GM21381 (cell line): Measurements from ENCODE around the gene AKIRIN1.
"Not testable (repeated sequence)": the region's sequence is repeated elsewhere in the genome, so short reads cannot be mapped to it uniquely, and the experiment has no call there.

Experiments
- ATAC-seq: cut with Tn5 transposase; IDR thresholded peaks from one replicate; pipeline ENCODE4 v1.9.1; 2021; ENCODE audit warnings: mild to moderate bottlenecking, moderate library complexity; ENCODE audit not compliant: unreplicated experiment

Gene AKIRIN1

GRCh38 chr1:38990738-38991637 lies at the start of gene AKIRIN1:
Gene AKIRIN1 (plus strand): TSS chr1:38991276. CDS start chr1:38991381, 105 bp downstream.
- ATAC-seq: peak; percentile 93

DNA sequence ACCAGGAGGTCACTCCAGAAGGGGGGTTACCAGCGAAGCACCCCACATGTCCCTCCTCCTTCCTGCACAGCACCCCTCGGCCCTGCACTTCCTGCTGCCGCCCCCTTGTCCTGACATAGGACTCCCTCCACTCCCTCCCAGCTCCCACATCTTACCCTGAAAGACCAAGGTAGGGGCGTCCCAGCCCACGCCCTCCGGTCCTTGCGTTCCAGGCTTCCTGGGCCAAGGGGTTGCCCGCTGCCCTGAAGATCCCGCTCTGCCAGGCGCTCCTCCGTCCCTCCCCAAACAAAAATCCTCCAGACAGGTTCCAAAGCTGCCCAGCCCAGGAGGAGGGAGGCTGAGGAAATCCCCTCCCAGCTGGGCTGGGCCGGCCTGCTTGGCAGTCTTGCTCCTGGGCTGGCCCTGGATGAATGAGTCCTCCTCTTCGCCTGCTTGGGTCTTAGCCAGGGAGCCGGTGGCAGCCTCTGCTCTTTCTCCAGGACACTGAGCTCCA lies 49.5 kb upstream of the AKIRIN1 start, which contains the start of gene RHBDL2:
RHBDL2 (minus strand) TSS at position 304 of the 493 bp plus-strand sequence. CDS start 22,618 bp downstream, outside the sequence.
- ATAC-seq: no peak

DNA sequence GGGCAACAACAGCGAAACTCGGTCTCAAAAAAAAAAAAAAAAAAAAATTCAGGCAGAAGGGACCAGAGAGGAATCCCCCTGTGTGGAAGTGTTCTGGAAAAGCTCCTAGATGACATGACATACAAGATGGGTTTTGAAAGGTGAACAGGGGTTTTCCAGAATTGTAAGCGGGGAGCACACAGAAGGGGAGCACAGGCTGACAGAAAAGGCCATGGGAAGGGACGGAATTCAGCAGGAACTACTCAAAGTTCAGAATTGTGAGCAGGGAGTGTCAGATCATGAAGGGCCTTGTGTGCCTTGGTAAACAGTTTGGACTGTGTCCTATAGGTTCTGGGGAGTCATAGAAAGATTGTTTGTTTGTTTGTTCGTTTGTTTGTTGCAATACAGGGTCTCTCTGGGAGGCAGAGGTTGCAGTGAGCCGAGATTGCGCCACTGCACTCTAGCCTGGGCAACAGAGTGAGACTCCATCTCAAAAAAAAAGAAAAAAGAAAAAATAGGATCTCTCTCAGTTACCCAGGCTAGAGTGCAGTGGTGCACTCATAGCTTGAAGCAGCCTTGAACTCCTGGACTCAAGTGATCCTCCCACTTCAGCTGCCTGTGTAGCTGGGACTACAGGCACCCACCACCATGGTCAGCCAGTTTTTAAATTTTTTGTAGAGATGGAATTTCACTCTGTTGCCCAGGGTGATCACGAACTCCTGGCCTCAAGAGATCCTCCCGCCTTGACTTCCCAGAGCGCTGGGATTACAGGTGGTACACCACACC lies 48.2 kb upstream of the AKIRIN1 start:
- ATAC-seq: no peak

GRCh38 chr1:38944547-38944946 lies 46.5 kb upstream of the AKIRIN1 start:
- ATAC-seq: no peak

GRCh38 chr1:38950553-38950952 lies 40.5 kb upstream of the AKIRIN1 start:
- no peak for ATAC-seq

GRCh38 chr1:38953433-38953860 lies 37.6 kb upstream of the AKIRIN1 start:
- ATAC-seq: no peak

DNA sequence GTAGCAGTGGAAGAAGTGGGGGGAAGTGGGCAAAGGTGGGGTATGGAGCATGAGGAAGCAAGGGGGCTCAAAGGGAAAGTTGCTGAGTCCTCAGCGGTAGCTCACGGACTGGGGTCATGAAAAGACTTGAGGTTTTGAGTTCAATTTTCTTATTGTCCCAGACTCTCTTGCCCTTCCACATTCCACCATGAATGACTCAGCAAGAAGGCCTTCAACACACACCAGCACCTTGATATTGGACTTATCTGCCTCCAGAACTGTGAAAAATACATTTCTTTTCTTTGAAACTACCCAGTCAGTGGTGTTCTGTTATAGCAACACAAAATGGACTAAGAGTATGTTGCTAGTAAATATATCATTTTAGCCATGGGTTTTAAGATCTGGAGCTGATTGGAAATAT lies 32.1 kb upstream of the AKIRIN1 start:
- ATAC-seq: no peak

GRCh38 chr1:38962113-38962512 lies 29.0 kb upstream of the AKIRIN1 start:
- no peak for ATAC-seq

DNA sequence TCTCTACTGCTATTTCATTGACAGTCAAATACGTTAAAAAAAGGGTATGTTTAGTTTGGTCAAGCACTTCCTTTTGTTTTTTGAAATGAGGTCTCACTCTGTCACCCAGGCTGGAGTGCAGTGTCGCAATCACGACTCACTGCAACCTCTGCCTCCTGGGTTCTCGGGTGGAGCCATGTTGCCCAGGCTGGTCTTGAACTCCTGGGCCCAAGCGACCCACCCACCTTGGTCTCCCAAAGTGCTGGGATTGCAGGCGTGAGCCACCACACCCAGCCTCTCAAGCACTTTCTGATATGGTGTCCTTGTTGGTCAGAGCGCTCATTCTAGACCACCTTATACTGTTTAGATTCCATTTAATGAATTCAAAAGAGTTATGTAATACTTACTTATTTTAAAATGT lies 28.5 kb upstream of the AKIRIN1 start:
- ATAC-seq: no peak

GRCh38 chr1:38964140-38964548 lies 26.9 kb upstream of the AKIRIN1 start:
- no peak for ATAC-seq

DNA sequence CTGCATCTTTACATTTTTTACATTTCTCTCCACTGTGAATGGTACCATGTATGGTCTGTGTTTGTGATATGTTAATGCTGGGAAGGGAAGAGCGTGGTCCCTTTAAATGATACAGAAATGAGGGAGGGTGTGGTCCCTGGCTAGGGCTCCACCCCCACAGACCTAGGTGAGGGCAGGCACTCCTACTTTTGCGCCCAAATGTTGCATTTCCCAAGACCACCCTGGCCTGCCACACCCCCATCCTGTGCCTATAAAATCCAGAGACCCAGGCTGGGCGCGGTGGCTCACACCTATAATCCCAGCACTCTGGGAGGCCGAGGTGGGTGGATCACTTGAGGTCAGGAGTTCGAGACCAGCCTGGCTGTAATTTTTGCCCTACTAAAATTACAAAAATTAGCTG lies 17.9 kb upstream of the AKIRIN1 start:
- ATAC-seq: not testable (repeated sequence)

DNA sequence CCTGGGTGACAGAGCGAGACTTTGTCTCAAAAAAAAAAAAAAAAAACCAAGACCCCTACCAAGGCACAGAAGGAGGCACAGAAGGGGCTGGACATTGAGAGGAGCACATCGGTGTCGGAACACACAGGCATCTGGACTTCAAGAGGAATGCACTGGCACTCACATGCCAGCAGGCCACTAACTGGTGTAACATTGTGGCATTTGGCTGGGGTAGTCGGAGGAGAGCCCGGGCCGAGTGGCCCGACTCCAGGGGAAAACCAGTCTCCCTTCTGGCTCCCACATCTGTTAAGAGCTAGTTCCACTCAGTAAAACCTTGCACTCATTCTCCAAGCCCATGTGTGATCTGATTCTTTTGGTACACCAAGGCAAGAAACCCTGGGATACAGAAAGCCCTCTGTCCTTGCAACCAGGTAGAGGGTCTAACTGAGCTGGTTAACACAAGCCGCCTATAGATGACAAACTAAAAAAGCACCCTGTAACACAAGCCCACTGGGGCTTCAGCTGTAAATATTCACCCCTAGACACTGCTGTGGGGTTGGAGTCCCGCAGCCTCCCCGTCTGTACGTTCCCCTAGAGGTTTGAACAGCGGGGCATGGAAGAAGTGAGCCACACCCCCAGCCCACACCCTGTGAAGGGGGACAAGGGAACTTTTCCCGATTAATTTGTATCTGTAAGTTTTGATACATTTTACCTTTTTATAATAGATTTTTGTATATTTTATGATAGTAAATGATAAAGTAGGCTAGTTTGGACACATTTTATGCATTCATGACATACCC lies 17.2 kb upstream of the AKIRIN1 start:
- no peak for ATAC-seq

GRCh38 chr1:38977399-38978244 lies 13.5 kb upstream of the AKIRIN1 start:
- ATAC-seq: not testable (repeated sequence)

GRCh38 chr1:38978245-38978542 lies 12.9 kb upstream of the AKIRIN1 start:
- ATAC-seq: not testable (repeated sequence)

- ATAC-seq: not testable (repeated sequence)
Observed at GRCh38 chr1:38979380-38979779, 11.7 kb upstream of the AKIRIN1 start.

DNA sequence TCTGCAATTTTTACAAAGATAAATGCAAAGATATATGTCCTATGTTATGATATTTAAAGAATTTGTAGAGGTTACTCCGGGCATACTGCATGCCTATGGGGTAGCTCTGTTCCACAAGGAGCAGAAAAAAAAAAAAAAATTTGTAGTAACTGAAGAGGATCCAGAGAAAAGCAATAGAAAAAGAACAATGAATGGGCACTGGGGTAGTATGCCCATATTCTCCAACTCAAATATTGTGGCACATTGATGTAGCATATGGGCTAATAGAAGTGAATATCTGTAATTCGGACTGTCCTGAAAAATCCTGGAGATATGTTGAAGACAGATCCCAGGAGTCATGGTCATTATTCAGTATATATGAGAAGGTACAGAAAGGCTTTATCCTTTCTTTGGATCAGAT lies 1.1 kb upstream of the AKIRIN1 start:
- no peak for ATAC-seq

DNA sequence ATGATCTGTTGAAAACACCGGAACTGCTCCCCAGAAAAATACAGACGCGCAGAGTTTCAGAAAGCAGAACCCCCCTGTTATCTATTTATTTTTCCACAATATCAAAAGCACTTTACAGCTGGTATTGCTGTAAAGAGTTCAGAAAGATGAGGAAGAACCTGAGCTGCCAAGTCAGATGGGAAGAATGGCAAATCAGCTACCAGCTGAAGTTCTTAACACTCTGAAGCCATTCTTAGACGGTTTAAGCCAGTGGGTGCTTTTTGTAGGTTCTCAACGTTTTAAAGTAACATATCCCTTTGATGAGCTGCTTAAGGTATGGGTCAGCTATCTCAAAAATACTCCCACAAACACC lies 714 bp upstream of the AKIRIN1 start:
- ATAC-seq: no peak

DNA sequence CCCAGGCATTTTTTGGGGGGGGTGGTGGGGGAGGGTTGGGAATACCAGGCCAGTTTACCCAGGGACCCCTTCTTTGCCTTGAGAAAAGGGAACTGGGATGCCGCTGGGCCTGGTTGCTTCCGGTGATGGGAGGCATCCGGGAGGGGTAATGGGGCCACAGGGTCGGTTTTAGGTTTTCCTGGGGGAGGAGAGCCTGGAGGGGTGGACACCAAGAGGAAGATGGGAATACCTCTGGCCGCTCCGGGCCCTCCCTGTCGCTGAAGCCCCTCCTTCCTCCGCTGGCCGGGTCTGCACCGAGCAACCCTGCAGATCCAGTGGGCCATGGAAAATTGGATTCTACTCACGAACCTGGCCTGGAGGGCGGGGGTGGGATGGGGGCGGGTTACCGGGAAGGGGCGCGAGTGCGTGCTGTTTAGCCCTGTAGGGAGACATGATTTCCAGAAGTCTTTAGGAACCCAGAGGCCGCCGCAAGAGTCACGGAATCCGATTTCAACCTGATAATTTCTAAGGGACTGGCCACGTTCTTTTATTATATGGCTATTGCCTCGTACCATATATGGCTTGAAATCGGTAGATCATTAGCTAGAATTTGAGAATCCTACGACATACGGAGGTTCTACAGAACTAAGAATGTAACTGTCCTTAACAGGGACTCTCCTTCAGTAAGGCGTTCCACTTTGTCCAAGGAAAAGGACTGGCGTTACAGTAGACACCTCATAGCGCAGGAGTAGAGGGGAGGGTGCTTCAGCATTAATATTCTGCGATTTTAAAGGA lies 749 bp downstream of the AKIRIN1 start:
- ATAC-seq: no peak

DNA sequence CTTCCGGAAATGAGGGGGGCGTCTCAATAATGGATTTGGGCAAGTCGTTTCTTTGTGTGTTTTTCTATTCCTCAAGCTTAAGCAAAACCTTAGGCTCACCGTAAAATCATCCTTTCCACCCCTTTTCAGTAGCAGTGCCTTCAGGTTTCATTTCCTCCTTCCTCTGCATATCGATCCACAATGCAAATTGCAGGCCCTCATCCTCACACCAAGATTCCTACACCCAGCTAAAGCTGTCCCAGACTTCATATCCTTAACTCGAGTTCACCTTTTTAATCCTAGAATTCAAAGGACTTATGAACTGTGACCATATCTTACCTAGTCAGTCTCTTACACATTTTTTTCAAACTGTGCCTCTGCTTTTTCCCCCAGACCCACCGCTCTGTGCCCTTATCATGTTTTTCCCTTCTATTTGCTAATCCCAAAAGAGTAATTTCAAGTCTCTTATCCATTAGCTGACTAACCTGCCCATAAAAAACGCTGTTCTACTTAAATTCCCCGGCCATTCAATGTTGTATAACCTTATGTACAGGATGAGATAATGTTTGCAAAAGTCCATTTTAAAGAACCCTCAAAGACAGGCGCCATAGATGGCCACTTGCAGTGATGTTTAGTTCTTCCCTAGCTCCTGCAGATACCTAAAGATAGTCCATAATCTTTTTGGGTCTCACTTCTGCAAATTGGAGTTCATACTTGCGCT lies 1.5 kb downstream of the AKIRIN1 start:
- no peak for ATAC-seq
